CD4-positive, alpha-beta T cell treated with Interleukin-4 for 1 hour (primary cell): ENCODE data around the gene ADAMTS2.

Source experiments
- DNase-seq, 2 donors: peaks; one replicate each; pipeline ENCODE4 v3.0.0-alpha.2; 2020 to 2022

ADAMTS2 gene

DNA sequence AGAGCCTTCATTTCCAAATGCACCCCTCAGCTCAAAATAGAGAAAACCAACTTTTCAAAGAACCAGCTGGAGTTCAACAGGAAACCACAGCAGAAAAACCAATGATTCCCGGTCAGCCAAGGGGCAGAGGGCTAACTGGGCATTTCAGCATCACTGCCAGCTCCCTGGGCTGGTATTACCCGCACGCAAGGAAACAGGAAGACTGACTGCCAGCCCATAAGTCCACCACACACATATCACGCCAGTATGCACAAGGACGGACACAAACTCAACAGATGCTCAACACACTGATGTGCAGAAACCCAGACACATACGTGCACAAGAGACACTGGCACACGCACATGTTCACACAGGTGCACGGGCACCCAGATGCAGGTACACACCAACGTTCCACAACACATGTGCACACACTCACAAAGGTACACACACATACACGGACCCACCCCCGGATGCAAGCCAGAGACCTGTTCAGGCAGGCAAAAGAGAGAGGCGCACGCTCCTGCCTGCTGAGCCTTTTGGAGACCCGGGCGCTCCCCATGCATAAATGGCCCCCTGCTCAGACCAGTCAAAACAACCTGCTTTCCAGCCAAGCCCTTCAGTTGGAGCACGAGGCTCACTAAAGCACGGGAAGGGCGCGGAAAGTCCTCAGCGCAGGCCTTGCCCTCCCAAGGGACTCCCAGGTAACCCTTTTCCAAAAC lies 2.1 kb downstream of the ADAMTS2 start:
- no peak for DNase-seq

DNA sequence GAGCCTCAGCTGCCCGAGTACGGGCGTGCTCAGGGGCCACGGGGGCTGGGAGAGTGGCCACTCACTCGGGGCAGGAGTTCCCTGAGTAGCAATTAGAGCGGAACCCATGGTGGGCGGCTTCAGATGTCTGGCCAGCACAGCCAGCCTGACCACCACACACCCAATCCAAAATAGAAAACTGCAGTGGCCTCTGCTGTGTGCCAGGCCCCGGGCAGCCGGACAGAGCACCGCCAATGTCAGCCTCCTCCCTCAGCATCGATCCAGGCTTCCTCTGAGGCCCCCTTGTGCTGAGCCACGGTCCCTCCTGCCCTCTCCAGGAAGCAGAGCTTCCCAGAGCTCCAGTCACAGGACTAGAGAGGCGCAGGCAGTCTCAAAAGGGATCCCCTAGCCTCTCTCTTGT lies 2.7 kb downstream of the ADAMTS2 start:
- no peak for DNase-seq

GRCh38 chr5:179340465-179340864 lies 4.8 kb downstream of the ADAMTS2 start:
- no peak for DNase-seq

DNA sequence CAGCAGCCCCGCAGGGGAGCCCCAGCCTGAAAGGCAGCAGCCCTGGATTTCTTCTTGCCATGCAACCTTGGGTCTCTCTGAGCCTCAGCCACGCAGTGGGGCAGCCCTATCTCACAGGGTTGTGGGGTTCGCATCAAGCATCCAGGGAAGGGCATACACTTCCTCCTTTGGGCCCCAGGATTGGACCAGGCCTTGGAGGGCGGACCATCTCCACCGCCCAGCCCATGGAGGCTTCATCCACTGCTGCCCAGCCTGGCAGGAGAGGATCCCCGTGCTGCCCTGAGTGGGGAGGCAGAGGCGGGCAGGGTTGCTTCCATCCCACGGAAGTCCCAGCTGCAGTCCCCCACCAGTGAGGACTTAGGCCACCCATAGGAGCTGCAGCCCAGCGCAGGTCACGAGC lies 5.3 kb downstream of the ADAMTS2 start:
- no peak for DNase-seq

GRCh38 chr5:179339081-179339480 lies 6.2 kb downstream of the ADAMTS2 start:
- no peak for DNase-seq

GRCh38 chr5:179337796-179338676 lies 7.2 kb downstream of the ADAMTS2 start:
- DNase-seq: no peak

DNA sequence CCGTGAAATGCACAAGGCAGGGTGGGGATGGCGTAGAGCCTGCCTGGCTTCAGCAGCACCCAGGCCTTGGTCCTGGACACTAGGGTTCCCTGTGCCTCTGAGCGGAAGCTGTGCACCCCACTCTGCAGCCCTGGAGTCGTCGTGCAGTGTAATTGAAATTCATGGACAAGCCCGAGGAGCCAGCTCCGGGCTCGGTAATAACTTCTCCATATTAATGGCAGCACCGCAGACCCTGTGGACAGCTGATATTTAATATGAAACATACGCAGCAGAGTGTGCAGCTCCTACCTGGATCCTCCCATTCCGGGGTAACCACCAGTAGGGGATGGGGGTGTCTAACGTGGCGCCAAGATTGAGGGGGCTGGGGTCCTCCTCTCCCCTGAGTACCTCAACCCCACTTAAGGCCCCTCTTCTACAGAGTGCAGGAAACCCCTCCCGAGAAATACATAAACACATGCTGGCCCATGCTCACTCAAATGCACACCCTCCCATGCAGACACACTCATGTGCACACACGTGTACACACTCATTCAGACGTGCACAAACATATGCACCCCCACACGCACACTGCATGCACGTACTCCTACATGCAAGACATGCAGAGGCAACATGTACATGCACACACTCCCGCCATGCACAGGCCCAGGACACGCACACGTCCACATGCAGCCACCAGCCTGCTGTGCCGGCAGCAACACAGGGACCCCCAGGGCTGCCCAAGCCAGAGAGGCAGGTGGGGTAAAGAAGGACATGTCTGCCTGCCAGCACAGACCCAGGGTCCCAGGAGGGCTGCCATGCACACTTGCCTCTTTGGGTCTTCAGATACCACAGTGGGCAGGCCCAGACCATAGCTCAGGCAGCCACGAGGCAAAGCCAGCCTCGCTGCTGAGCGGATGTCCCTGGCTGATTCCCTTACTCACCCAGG lies 8.1 kb downstream of the ADAMTS2 start:
- DNase-seq: no peak

- no peak for DNase-seq
Observed at GRCh38 chr5:179336126-179336870, 9.0 kb downstream of the ADAMTS2 start.

- DNase-seq: no peak
Observed at GRCh38 chr5:179333796-179334761, 11.2 kb downstream of the ADAMTS2 start.

DNA sequence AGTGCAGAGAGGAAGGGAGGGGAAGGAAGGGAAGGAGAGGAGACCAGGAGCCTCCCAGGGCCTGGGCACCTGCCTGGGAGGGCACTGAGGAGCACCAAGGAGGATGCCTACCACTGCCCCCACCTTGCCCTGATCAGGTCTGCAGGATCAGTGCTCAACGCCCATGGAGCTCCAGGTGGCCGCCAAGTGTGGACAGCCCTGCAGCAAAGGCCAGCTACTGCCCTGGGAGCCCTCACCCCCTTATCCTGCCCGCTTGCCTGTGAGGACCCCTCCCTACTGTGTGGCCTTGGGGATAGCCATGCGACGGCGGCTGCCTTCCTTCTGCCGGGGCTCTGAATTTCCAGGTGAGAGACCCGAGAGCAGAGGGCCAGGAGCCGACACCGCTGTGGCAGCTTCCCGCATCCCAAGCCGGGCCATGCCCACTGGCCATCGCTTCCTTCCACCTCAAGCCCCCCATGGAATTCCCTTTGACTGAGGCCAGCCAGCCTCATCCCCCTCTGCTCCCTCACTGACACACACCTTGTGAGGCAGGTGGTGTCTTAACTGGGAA lies 12.4 kb downstream of the ADAMTS2 start:
- no peak for DNase-seq

GRCh38 chr5:179331591-179332375 lies 13.5 kb downstream of the ADAMTS2 start:
- DNase-seq: no peak

- DNase-seq: no peak
Observed at GRCh38 chr5:179330186-179330900, 14.9 kb downstream of the ADAMTS2 start.

- DNase-seq: no peak
Observed at GRCh38 chr5:179328291-179328690, 17.0 kb downstream of the ADAMTS2 start.

- no peak for DNase-seq
Observed at GRCh38 chr5:179327021-179327735, 18.1 kb downstream of the ADAMTS2 start.

- no peak for DNase-seq
Observed at GRCh38 chr5:179326122-179326927, 18.9 kb downstream of the ADAMTS2 start.

DNA sequence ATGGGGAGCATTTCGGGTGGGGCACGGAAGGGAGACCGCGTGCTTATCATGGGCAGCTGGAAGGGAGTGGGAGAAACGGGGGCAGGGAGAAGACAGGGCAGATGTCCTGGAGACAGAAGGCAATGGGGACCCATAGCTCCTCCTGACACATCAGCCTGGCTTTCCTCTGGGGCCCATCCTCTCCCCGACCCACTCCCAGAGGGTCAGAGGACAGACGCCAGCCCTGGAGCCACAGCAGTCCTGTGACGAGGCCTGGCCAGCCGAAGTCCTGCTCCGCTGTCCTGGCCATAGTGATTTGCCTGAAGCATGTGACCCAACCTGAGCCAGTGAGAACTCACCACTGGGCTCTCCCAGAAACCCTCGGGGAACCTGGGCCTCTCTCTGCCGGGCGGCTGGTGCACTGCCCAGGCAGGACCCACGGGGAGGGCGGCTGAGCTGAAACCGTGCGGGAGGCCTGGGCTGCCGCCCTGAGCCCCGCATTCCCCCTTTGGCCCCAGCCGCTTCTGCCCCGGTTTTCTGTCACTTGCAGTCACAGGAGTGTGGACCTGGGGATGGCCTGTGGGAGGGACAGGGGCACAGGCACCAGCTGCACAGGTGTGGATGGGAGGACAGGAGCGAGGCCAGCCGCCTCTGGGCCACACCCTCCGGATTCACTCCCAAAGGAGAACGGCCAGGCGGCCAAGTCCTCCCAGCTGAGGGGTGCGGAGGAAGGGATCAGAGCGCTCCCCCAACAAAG lies 19.8 kb downstream of the ADAMTS2 start:
- no peak for DNase-seq

- no peak for DNase-seq
Observed at GRCh38 chr5:179324760-179325295, 20.4 kb downstream of the ADAMTS2 start.
